NT2/D1 (cell line): ENCODE measurements around the gene ITGA6.

Experiments
- SUZ12 ChIP-seq: IDR thresholded peaks from 2 replicates; pipeline ENCODE4 v1.6.1; 2011; ENCODE audit not compliant: insufficient read length, insufficient read depth; ENCODE audit errors: extremely low read depth
- YY1 ChIP-seq: IDR thresholded peaks from 2 replicates; pipeline ENCODE4 v1.6.1; 2011; ENCODE audit not compliant: insufficient read length, insufficient read depth
- ZNF274 ChIP-seq: IDR thresholded peaks from 2 replicates; pipeline ENCODE4 v1.6.1; 2011; ENCODE audit warnings: mild to moderate bottlenecking, low read depth, low read length

DNA sequence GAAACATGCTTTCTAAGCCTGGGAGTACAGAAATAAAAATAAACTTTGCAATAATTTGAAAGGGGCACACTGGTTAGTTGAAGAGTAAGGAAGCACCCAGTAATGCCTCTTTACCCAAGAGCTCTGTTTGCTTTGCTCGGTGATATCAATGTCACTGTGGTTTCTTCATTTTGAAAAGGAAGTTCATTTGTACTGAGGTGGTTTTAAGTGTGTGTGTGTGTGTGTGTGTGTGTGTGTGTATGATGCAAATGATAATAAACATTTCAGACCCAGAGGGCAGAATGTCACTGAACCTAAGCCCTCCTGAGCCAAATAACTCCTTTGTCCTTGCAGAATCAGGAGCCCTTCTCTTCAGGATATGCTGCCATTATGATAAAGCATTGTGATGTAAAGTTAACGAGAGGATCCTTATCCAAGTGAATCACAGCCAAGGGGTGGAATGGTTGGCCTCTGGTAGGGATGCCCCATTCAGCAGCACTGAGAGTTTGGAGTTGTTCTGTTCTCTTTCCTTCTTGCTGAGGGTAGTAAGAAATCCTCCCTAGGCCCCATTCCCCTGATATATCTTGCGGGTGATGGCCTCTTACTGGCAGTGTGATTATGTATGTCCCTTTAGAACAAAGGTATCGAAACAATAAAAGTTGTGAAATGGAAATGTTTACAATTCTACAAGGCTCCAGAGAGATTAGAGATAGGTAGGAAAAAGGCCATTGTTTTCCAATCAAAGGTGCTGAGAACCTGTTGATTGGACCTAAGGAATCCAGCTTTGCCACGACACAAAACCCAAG is 7.6 kb downstream of the ITGA6 start:
- TF ChIP-seq SUZ12 (no peak), YY1 (no peak), ZNF274 (no peak)
